HCT116 (cell line): Measurements from ENCODE around the gene DOCK3. TPM values are rescaled to one million over a fixed set of nuclear protein-coding genes. Genes with fewer than 3 reads are reported as not detected.
"Not testable (repeated sequence)": the region's sequence is repeated elsewhere in the genome, so short reads cannot be mapped to it uniquely, and the experiment has no call there.

ENCODE experiments used
- ATAC-seq: fragments of 200-7000 bp; cut with Tn5 transposase; 2 replicates; pipeline ENCODE4 v1.9.1; 2020; ENCODE audit warnings: mild to moderate bottlenecking, moderate library complexity
- BruUV-seq: library from RNA; stranded (reverse); fragments of 400-500 nt; replicated peaks from 2 replicates; lab custom pipeline; 2021; lab: Mats Ljungman, UMichigan
- CTCF ChIA-PET: fragments of 300-600 bp; sonication (Branson Sonifier 250); formaldehyde crosslinking; loops from one replicate; lab custom pipeline; 2021; ENCODE audit warnings: antibody characterized with exemption; lab: Charles Lee
- POLR2A ChIA-PET: fragments of 300-600, 350-600 bp; sonication (Branson Sonifier 250); formaldehyde crosslinking; loops from one replicate; lab custom pipeline; 2021; ENCODE audit warnings: antibody characterized with exemption; lab: Charles Lee
- RAD21 ChIA-PET, 2 experiments: fragments of 300-600 bp; sonication (Branson Sonifier 250); formaldehyde crosslinking; loops; one replicate each; lab custom pipeline; 2023; ENCODE audit warnings: low total read pairs in 2 of 2; ENCODE audit not compliant: uncharacterized antibody in 2 of 2, unreplicated experiment in 2 of 2, low non-redundant PET in 1 of 2; lab: Charles Lee
- DNase-seq: peaks from one replicate; pipeline ENCODE4 v3.0.0-alpha.2; 2010; ENCODE audit warnings: low read depth, low spot score
- H2AFZ ChIP-seq: fragments of 200-600 bp; shearing (Covaris generic), sonication (generic); 2 replicates; pipeline ENCODE4 v1.6.1; 2017; ENCODE audit warnings: low read depth, mixed run types, mixed read lengths, antibody characterized with exemption, low read length; ENCODE audit not compliant: poor library complexity, severe bottlenecking
- H3K27ac ChIP-seq: 2 replicates; pipeline ENCODE4 v1.5.1; 2012; ENCODE audit warnings: low read depth, low read length
- H3K27me3 ChIP-seq: fragments of 200-600 bp; sonication (generic); 2 replicates; pipeline ENCODE4 v1.6.1; 2016; ENCODE audit warnings: mixed run types, low read length, mixed read lengths; ENCODE audit not compliant: insufficient read depth
- H3K36me3 ChIP-seq, 2 experiments: fragments of 200-500 bp in 1 of 2; fragments of 200-600 bp in 1 of 2; sonication (Bioruptor generic) in 1 of 2; sonication (generic) in 1 of 2; 2 replicates each; pipeline versions ENCODE4 v1.5.1 to v1.6.1; 2014 to 2016; ENCODE audit warnings: low read length in 2 of 2, inconsistent platforms in 1 of 2, mixed read lengths in 1 of 2, mixed run types in 1 of 2; ENCODE audit not compliant: insufficient read depth in 2 of 2, control insufficient read depth in 1 of 2
- H3K4me1 ChIP-seq, 2 experiments: fragments of 200-600 bp in 1 of 2; sonication (generic) in 1 of 2; 2 replicates each; pipeline versions ENCODE4 v1.5.1 to v1.6.1; 2012 to 2017; ENCODE audit warnings: low read length in 2 of 2, inconsistent platforms in 1 of 2, mild to moderate bottlenecking in 1 of 2, mixed read lengths in 1 of 2, mixed run types in 1 of 2, moderate library complexity in 1 of 2; ENCODE audit not compliant: insufficient read depth in 2 of 2, control insufficient read depth in 1 of 2
- H3K4me2 ChIP-seq: fragments of 200-600 bp; sonication (generic); 2 replicates; pipeline ENCODE4 v1.6.1; 2017; ENCODE audit warnings: mixed run types, low read length, mixed read lengths
- H3K4me3 ChIP-seq, 2 experiments: fragments of 200-600 bp in 1 of 2; sonication (generic) in 1 of 2; replicated peaks in 1 of 2; 2 replicates each; pipeline ENCODE4 v1.5.1; 2011 to 2016; ENCODE audit warnings: low read length in 2 of 2, control low read depth in 1 of 2, low read depth in 1 of 2, mild to moderate bottlenecking in 1 of 2, mixed read lengths in 1 of 2, mixed run types in 1 of 2
- H3K79me2 ChIP-seq: fragments of 200-600 bp; sonication (generic); 2 replicates; pipeline ENCODE4 v1.6.1; 2017; ENCODE audit warnings: mild to moderate bottlenecking, mixed run types, low read length, moderate library complexity, mixed read lengths; ENCODE audit not compliant: insufficient read depth
- H3K9ac ChIP-seq: fragments of 200-600 bp; sonication (generic); 2 replicates; pipeline ENCODE4 v1.6.1; 2016; ENCODE audit warnings: low read length, mixed read lengths
- H3K9me2 ChIP-seq: fragments of 200-600 bp; sonication (generic), shearing (Covaris generic); 2 replicates; pipeline ENCODE4 v1.6.1; 2017; ENCODE audit warnings: mixed run types, mild to moderate bottlenecking, moderate library complexity; ENCODE audit not compliant: insufficient read depth
- H3K9me3 ChIP-seq, 2 experiments: fragments of 200-500 bp in 1 of 2; fragments of 200-600 bp in 1 of 2; sonication (Bioruptor generic) in 1 of 2; sonication (generic) in 1 of 2; 2 replicates each; pipeline ENCODE4 v1.6.1; 2014 to 2017; ENCODE audit warnings: low read length in 2 of 2, mixed read lengths in 2 of 2, inconsistent platforms in 1 of 2, low read depth in 1 of 2, mild to moderate bottlenecking in 1 of 2, mixed run types in 1 of 2, moderate library complexity in 1 of 2; ENCODE audit not compliant: control insufficient read depth in 1 of 2, insufficient read depth in 1 of 2
- H4K20me1 ChIP-seq: fragments of 200-600 bp; sonication (generic), shearing (Covaris generic); 2 replicates; pipeline ENCODE4 v1.6.1; 2017; ENCODE audit warnings: mixed run types, mild to moderate bottlenecking, moderate library complexity; ENCODE audit not compliant: insufficient read depth
- CEBPB ChIP-seq: IDR thresholded peaks from 2 replicates; pipeline ENCODE4 v1.6.1; 2012; ENCODE audit warnings: low read depth
- ELF1 ChIP-seq: IDR thresholded peaks from 2 replicates; pipeline ENCODE4 v1.6.1; 2012; ENCODE audit warnings: low read depth, borderline replicate concordance
- FOSL1 ChIP-seq: IDR thresholded peaks from 2 replicates; pipeline ENCODE4 v1.6.1; 2012; ENCODE audit warnings: low read depth
- JUND ChIP-seq: IDR thresholded peaks from 2 replicates; pipeline ENCODE4 v1.6.1; 2012
- POLR2A ChIP-seq: IDR thresholded peaks from 2 replicates; pipeline ENCODE4 v1.7.0; 2011; ENCODE audit warnings: borderline replicate concordance; ENCODE audit not compliant: insufficient read depth, insufficient read length; ENCODE audit errors: extremely low read depth
- SIN3A ChIP-seq: IDR thresholded peaks from 2 replicates; pipeline ENCODE4 v1.6.1; 2012; ENCODE audit warnings: low read depth
- YY1 ChIP-seq: IDR thresholded peaks from 2 replicates; pipeline ENCODE4 v1.6.1; 2011; ENCODE audit warnings: low read length, low read depth, moderate library complexity, mild to moderate bottlenecking; ENCODE audit not compliant: insufficient replicate concordance; ENCODE audit errors: extremely low read depth
- ZFX ChIP-seq: fragments of 450-650 bp; IDR thresholded peaks from 2 replicates; pipeline ENCODE4 v1.6.1; 2017
- ZNF274 ChIP-seq: fragments of 200-500 bp; sonication (Bioruptor generic); IDR thresholded peaks from 2 replicates; pipeline ENCODE4 v1.6.1; 2014; ENCODE audit warnings: mild to moderate bottlenecking, low read depth, low read length, inconsistent platforms
- intact Hi-C: fragments of 100-400 bp; cut with micrococcal nuclease; formaldehyde crosslinking; loops from 2 replicates; pipeline ENCODE4 v1.10.0; 2022
- total RNA-seq: library from RNA; stranded (reverse); gene quantifications from one replicate; pipeline ENCODE4 v1.2.1, GENCODE V29; 2021; ENCODE audit not compliant: unreplicated experiment
- TF ChIP-seq, protein P1 (sequence below), 3 experiments: fragments of 200-600 bp in 1 of 3; sonication (generic) in 1 of 3; IDR thresholded peaks in 2 of 3; conservative IDR thresholded peaks in 1 of 3; 2 replicates each; pipeline ENCODE4 v1.5.1; 2012 to 2017; ENCODE audit warnings: low read depth in 2 of 3, low read length in 2 of 3, antibody characterized with exemption in 1 of 3, borderline replicate concordance in 1 of 3, control low read depth in 1 of 3, mild to moderate bottlenecking in 1 of 3, mixed read lengths in 1 of 3, mixed run types in 1 of 3, moderate library complexity in 1 of 3; ENCODE audit not compliant: insufficient read depth in 1 of 3
- TF ChIP-seq, protein P2 (sequence below): IDR thresholded peaks from 2 replicates; pipeline ENCODE4 v1.6.1; 2012

DOCK3 gene
- total RNA-seq, 1 experiment from 2014 or later, result 4.2 TPM

DNA sequence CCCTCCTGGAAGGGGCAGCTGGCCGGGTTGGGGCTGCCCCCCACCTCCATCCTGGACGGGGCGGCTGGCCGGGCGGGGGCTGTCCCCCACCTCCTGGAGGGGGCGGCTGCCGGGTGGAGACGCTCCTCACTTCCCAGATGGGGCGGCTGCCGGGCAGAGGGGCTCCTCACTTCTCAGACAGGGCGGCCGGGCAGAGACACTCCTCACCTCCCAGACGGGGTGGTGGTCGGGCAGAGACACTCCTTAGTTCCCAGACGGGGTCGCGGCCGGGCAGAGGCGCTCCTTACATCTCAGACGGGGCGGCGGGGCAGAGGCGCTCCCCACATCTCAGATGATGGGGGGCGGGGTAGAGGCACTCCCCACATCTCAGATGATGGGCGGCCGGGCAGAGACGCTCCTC lies 129.1 kb downstream of the DOCK3 start:
- H2AFZ ChIP-seq, H3K36me3 ChIP-seq, H3K9ac ChIP-seq, H3K27me3 ChIP-seq, intact Hi-C loops, H3K4me3 ChIP-seq, H3K4me2 ChIP-seq, ATAC-seq, DNase-seq, BruUV-seq, H4K20me1 ChIP-seq, POLR2A ChIA-PET, H3K27ac ChIP-seq, H3K79me2 ChIP-seq, H3K9me2 ChIP-seq, RAD21 ChIA-PET, CTCF ChIA-PET: not testable (repeated sequence)
- peaks cover 8 to 11% of the 10 kb centered on the region in 2 experiments for H3K9me3 ChIP-seq
- peaks cover 3 to 23% of the 10 kb centered on the region in 2 experiments; a peak in 3 of 4 replicates for H3K4me1 ChIP-seq

GRCh38 chr3:50804376-50804775 lies 129.6 kb downstream of the DOCK3 start:
- H2AFZ ChIP-seq, H3K4me3 ChIP-seq, ATAC-seq, H3K4me2 ChIP-seq, H3K9me2 ChIP-seq, BruUV-seq, CTCF ChIA-PET, H3K27me3 ChIP-seq, H4K20me1 ChIP-seq, H3K9ac ChIP-seq, H3K36me3 ChIP-seq, POLR2A ChIA-PET, H3K27ac ChIP-seq, RAD21 ChIA-PET, intact Hi-C loops, DNase-seq, H3K79me2 ChIP-seq: not testable (repeated sequence)
- H3K9me3 ChIP-seq, result peaks cover 3 to 11% of the 10 kb centered on the region in 2 experiments
- peaks cover 3 to 23% of the 10 kb centered on the region in 2 experiments; a peak in 3 of 4 replicates for H3K4me1 ChIP-seq

GRCh38 chr3:50805321-50805720 lies 130.6 kb downstream of the DOCK3 start:
- H3K4me1 ChIP-seq, result peaks cover 3 to 23% of the 10 kb centered on the region in 2 experiments; a peak in 3 of 4 replicates
- intact Hi-C loops, result no loop called here
- no peaks in the 10 kb centered on the region for H4K20me1 ChIP-seq
- H3K9me3 ChIP-seq, result peaks cover 3 to 11% of the 10 kb centered on the region in 2 experiments
- H2AFZ ChIP-seq, result no peak overlapping the region
- ATAC-seq (no peak), DNase-seq (no peak)
- BruUV-seq, result no TSS peak
- H3K27ac ChIP-seq, result no peak overlapping the region
- no peaks in the 10 kb centered on the region for H3K9me2 ChIP-seq
- H3K27me3 ChIP-seq, result no peaks in the 10 kb centered on the region
- POLR2A ChIA-PET, result no interaction called here
- H3K79me2 ChIP-seq, result no peaks in the 10 kb centered on the region
- CTCF ChIA-PET, result no interaction called here
- H3K4me2 ChIP-seq, result no peak overlapping the region
- RAD21 ChIA-PET, result no interaction called here
- no peaks in the 10 kb centered on the region for H3K36me3 ChIP-seq
- H3K4me3 ChIP-seq, result no peak overlapping the region
- H3K9ac ChIP-seq, result no peak overlapping the region
- TF ChIP-seq ZFX (no peak), JUND (no peak), YY1 (no peak), CEBPB (no peak), FOSL1 (no peak), POLR2A (no peak), ELF1 (no peak), ZNF274 (no peak), SIN3A (no peak)
- TF ChIP-seq, protein P1, sequence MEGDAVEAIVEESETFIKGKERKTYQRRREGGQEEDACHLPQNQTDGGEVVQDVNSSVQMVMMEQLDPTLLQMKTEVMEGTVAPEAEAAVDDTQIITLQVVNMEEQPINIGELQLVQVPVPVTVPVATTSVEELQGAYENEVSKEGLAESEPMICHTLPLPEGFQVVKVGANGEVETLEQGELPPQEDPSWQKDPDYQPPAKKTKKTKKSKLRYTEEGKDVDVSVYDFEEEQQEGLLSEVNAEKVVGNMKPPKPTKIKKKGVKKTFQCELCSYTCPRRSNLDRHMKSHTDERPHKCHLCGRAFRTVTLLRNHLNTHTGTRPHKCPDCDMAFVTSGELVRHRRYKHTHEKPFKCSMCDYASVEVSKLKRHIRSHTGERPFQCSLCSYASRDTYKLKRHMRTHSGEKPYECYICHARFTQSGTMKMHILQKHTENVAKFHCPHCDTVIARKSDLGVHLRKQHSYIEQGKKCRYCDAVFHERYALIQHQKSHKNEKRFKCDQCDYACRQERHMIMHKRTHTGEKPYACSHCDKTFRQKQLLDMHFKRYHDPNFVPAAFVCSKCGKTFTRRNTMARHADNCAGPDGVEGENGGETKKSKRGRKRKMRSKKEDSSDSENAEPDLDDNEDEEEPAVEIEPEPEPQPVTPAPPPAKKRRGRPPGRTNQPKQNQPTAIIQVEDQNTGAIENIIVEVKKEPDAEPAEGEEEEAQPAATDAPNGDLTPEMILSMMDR (IDR thresholded peaks at IDR 0.05 in 2 of 3, conservative IDR thresholded peaks at IDR 0.05 in 1 of 3; ENCODE audit: borderline replicate concordance in 1 of 3, insufficient read depth in 1 of 3, low read depth in 2 of 3, low read length in 2 of 3), result no peak
- TF ChIP-seq, protein P2, sequence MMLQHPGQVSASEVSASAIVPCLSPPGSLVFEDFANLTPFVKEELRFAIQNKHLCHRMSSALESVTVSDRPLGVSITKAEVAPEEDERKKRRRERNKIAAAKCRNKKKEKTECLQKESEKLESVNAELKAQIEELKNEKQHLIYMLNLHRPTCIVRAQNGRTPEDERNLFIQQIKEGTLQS, result no peak
